ENCODE results near the gene CCNC.

Gene CCNC

DNA sequence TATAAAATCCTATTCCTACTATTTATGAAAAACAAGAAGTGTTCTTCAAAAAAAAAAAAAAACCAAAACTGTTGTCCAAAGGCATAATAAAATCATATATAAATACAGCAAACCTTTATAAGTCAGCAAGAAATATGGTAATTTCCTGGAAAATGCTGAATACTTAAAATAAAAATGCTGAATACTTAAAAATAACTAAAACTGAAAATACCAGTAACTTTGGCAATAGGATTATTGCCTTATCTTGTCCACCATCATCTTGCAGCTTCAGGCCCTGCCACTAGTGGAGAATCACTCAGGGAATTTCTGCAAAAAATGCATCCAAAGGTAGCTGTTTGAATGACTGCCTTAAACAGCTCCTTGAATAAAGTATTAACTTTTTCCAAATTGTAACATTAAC is 24.5 kb downstream of the CCNC start:
- no peak for DNase-seq

DNA sequence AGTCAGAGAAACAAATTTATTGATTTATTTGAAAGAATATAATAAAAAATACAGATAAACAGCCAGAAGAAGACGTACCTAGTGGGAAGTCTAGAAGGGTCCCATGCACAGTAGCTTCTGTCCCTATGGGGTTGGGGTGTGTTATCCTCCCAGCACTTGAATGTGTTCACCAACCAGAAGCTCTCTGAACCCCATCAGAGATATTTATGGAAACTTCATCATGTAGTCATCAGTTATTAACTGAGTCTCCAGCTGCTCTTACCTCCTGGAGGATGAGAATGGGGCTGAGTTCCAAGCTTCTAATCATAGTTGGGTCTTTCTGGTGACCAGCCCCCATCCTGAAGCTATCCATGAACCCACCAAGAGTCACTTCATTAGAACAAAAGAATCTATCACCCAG is 37.8 kb downstream of the CCNC start:
- DNase-seq, result no peak

DNA sequence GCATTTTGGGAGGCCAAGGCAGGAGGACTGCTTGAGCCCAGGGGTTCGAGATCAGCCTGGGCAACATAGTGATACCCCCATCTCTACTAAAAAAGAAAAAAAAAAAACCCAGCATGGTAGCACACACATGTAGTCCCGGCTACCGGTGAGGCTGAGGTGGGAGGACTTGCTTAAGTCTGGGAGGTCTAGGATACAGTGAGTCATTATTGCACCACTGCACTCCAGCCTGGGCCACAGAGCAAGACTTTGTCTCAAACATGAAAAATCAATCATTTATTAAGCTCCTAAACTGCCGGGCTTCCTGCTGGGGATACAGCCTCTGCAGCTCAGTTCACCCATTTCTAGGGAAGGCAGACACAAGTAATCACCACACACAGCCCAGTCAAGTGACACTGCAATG is 45.9 kb downstream of the CCNC start:
- DNase-seq, result no peak

DNA sequence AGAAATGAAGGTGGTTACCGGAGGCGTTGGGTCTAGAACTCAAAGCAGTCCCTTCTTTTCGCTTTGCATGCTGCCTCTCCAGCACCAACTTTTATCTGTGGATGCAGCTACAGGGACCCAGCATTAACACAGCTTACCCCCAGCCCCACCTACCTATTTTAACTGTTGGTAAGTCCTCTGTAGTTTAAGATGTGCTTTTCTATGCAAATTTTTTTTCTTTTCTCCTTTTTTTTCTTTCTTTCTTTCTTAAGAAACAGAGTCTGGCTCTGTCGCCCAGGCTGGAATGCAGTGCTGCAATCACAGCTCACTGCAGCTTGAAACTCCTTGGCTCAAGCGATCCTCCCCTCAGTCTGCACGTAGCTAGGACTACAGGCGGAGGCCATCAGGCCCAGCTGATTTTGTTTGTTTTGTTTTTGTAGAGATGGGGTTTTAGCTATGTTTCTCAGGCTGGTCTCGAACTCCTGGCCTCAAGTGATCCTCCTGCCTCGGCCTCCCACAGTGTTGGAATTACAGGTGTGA is 46.8 kb downstream of the CCNC start:
- DNase-seq, result no peak

GRCh38 chr6:99520855-99521632 is 47.4 kb downstream of the CCNC start:
- peak; percentile 67 to 72 for DNase-seq

DNA sequence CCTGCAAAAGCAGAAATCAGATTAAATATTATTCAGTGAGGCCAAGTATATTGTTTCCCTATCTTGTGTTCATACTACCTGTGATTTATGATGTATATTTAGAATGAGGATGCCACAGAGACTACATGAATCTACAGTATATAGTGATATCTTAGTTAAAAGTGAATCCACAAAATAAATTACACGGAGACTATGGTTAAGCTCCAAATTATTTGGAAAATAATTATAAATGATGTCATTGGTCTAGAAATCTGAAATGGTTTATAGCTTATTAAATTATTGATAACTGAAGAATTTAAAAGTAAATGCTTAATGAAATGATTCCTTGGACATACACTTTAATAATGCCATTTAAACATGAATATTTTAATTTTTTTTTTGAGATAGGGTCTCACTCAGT is 49.0 kb downstream of the CCNC start:
- no peak for DNase-seq

DNA sequence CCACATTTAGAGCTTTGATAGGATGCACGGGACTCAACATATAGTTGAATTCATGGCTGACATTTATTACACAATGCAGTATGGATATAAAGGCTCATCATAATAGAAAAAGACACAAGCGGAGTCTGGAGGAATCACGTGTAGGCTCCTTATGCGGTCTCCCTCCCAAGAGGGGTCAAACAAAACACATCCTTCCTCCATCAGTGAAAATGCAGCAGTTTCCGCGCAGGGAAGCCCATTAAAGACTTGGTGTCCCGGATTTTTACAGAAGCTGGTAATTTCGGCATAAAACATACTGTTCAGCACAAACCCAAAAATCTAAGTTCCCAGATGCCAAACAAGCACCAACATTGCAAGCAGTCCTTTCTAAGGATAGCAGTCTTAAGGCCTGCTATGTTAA is 54.4 kb downstream of the CCNC start:
- no peak for DNase-seq

- no peak for DNase-seq
These were observed 56.4 kb downstream of the CCNC start for GRCh38 chr6:99512033-99512432.

GRCh38 chr6:99507648-99508047 is 60.8 kb downstream of the CCNC start:
- no peak for DNase-seq

GRCh38 chr6:99501762-99502161 is 66.7 kb downstream of the CCNC start:
- DNase-seq, result no peak

DNA sequence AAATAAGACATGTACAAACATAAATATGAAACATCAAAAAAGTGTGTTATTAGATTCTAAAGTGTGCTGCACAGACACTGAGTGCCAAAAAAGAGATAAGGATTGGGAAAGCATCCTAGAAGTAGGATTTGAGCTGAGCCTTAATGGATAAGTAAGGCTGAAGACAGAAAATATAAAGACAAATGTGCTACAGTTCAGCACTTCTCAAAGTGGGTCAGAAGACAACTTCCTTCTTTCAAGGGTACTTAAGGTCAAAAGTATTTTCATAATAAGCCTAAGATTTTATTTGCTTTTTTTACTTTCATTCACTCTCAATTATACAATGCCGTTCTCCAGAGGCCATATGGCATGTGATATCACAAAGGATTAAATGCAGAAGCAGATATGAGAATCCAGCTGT is 70.0 kb downstream of the CCNC start:
- no peak for DNase-seq

- DNase-seq, result no peak
These were observed 73.0 kb downstream of the CCNC start for GRCh38 chr6:99495466-99495865.

Measured in CD4-positive, alpha-beta T cell treated with Interferon alpha-2 for 1 hour (primary cell).